Measurements from ENCODE around the gene PI4K2B.
"Not testable (repeated sequence)": the region's sequence is repeated elsewhere in the genome, so short reads cannot be mapped to it uniquely, and the experiment has no call there.

Gene PI4K2B

DNA sequence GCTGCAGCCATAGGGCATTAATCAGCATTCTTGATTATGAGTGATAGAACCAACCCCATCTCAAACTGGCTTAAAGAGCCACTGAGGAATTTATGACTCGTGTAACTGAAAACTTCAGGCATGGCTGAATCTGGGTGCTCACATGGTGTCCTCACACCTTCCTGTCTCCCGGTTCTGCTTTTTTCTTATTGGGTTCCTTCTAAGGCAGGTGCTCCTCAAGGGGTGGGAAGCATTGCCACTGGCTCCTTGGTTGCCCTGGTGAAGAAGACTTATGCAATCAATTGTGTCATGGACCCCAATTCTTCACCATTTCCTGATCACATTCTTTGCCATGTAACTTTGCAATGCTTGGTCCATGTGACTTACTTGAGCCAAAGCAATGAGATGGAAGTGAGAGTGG is 74.5 kb downstream of the PI4K2B start:
- DNase-seq = no peak

DNA sequence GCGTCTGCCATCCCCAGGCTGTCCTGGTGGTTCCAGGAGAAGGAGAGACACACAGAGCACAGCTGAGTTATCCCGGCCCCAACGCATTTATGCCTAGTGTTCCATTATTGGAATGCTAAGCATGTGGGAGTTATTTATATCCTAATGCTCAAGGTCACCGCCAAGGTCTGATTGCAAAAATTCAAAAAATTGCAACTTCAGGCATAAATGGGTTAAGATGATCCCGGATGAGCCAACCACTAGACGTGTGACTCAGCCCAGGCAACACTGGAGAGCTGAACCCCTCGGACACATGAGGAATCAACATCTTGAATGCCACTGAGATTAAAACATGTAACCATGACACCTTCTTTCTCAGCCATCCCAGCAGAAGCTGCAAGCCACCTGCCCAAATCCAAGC is 74.9 kb downstream of the PI4K2B start:
- no peak for DNase-seq

DNA sequence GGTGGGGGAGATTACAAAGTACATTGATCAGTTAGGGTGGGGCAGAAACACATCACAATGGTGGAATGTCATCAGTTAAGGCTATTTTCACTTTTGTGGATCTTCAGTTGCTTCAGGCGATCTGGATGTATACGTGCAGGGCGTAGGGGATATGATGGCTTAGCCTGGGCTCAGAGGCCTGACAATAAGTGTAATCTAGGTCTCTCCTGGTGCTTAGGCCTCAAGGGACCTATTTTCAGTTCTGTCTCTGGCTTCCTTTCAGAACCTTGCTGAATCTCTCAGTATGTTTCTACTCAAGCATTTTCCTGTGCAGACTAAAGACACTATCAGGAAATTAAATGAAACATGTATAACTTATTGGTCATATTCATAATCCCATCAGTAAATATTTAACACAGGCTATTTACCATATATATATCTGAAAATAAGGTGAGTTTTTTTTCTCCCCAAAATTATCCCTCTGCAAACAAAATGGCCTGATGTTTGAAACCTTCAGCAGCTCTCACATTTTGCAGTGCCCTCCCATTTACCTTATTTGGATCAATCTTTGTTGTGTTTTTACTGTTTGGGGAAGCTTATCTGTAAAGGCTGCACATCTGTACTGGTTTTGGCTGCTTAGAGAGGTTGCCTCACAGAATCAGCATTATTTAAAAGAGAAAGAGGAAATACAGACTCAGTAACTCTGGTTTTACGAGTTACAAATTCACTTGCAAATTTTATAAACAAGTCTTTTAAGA is 76.4 kb downstream of the PI4K2B start:
- DNase-seq = no peak

DNA sequence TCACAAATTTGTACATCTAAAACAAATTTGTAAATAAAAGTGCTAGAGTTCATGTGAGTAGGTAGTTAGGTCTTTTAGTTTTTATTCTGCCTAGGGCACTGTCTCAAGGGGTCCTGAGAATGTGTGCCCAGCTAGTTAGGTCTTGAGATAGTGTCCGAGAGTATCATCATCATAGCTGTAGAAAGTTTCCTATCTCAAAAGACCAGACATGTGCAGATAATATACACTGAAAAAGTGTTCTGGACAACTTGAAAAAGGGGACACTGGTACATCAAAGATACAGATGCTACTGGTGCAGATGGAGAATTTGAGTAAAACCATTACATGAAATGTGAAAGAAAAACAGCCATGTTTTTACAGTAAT is 77.0 kb downstream of the PI4K2B start:
- DNase-seq = no peak

DNA sequence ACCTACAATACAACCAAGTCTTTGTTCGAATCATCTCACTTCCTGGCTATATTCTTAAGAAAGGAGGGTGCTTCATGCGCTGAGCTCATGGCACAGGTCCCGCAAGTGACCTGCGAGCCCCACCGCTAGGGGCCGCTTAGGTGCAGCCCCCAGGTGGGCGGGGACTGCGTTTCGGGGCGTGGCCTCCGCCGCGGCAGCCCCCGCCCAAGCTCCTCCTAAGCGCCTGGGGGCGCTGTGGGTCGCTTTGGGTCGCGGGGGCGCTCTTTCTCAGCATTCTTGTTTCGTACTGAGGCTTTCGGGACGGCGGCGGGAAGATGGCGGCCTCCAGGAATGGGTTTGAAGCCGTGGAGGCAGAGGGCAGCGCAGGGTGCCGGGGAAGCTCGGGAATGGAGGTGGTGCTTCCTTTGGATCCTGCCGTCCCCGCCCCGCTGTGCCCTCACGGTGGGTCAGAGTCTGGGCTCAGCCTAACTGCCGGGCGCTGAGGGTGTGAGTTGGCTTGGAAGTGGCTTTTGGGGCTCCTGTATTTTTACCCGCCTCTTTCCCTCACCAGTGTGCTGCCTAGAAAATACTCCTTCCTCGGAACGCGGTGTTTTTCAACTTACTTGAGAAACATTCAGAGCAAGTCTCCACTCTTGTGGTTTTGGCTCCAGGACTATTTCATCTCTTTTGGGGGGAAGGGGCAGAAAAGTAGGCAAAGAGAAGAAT is 78.8 kb downstream of the PI4K2B start, which contains the start of gene ZCCHC4:
TSS of gene ZCCHC4 (plus strand) at position 279 of the 705 bp plus-strand sequence. CDS start at position 315, 36 bp downstream.
- peak; percentile 56 for DNase-seq

DNA sequence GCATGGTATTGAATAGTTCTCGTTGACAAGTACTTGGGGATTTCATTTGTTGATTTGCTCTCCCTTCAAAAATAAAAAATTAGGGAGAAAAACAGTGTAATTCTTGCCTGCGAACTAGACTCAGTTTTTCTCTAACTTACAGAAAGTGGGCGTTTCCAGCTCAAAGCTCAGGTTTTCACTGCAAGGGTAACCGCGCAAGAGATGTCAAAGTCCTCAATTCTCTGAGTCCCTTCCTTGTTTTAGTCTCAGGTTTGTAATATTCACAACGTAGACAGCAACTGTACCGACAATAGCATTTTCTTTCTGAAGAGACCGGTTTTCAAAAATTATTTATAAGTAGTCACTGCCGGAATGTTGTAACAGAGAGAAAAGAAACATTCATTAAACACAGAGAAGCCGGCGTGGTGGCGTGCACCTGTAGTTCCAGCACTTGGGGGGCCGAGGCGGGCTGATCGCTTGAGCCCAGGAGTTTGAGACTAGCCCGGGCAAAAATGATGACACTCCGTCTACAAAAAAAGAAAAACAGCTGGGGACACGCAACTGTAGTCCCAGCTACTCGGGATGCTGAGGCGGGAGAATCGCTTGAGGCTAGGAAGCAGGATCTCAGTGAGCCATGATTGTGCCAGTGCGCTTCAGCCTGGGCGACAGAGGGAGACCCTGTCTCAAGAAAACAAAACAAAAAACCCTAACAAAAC is 79.5 kb downstream of the PI4K2B start:
- DNase-seq = no peak

DNA sequence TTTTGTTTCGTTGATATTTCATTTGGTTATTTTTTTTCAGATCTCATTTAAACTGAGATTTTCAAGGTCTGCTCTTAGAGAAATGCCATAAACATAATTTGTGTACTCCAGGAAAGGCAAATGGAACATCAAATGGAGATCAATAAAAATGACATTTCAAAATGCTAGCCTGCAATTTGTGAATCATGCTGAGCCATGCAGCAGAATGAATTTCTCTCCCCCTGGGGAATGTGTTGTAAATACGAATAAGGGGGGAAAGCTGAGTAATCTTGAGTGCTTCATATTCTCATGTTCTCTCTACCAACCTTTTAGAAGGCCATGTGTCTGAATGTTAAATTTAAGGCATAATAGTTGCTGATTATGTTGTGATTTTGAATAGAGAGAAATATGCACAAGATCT is 86.5 kb downstream of the PI4K2B start:
- DNase-seq = no peak

DNA sequence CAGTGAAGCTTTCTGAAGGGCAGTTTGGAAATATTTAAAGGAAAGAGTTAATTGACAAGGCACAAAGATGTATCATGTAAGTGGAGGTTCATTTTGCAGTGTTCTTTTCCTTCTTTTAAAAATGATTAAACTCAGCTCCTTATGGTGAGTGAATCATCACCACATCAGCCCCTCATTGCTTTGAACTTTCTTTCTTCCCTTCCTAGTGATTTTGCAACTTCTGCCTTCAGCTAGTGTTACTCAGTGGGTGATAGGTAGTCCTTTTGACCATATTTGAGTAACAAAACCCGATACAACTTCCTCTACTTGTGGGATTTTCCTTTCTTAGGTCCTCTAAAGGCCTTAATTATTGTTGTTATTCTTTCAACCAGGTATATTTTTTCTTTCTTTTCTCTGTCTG is 86.9 kb downstream of the PI4K2B start:
- no peak for DNase-seq

DNA sequence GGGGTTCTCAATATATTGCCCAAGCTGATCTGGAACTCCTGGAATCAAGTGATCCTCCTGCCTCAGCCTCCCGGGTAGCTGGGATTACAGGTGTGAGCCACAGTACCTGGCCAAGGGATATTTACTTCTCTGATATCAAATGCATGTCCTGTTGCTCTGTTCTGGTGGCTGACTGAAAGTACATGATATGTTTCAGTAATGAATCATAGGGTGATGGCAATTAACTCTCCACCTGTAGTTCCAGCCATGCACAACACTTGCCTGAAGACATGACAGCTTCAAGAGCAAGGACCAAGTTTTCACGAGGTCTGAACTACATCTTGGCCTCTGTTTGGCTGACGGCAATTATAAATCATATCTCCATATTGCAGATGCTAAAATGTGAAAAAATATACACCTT is 87.9 kb downstream of the PI4K2B start:
- DNase-seq = no peak

DNA sequence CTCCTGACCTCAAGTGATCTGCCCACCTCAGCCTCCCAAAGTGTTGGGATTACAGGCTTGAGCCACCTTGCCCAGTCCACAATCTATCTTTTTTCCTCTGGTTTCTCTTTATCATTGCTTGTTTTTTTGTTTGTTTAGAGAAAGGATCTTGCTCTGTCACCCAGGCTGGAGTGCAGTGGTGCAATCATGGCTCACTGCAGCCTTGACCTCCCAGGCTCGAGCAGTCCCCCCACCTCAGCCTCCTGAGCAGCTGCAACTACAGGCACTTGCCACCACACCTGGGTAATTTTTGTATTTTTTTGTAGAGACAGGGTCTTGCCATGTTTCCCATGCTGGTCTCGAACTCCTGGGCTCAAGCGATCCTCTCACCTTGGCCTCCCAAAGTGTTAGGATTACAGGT is 94.6 kb downstream of the PI4K2B start:
- not testable (repeated sequence) for DNase-seq
